ENCODE measurements around the gene TAL2. TPM values are rescaled to one million over a fixed set of nuclear protein-coding genes. Genes with fewer than 3 reads are reported as not detected.

Gene TAL2
- total RNA-seq, 1 experiment from 2014 or later, result 0.50 TPM

DNA sequence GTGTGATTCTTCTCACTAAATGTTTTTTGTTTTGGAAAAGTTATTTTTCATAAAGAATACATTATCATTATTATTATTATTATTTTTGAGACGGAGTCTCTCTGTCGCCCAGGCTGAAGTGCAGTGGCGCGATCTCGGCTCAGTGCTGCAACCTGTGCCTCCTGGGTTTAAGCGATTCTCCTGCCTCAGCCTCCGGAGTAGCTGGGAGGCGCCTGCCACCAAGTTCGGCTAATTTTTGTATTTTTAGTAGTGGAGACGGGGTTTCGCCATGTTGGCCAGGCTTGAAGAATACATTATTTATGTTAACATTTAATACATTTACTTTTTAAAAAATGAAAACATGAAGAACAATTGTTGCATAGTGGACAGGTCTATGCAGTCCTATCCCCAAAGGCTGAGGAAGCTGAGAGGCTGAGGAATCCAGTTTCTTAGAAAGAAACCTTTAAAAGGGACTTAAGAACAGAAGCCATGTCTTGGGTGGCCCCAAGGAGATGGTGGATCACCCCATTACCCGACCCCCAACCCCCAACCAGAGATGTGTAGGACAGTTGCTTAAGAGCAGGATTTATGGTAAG is 34.0 kb downstream of the TAL2 start:
- H3K4ac ChIP-seq (ENCODE audit: low read depth, low read length), result no peak overlapping the region
- Mint-ChIP-seq H3K27me3 (ENCODE audit: low read depth) (peaks cover 51% of the 10 kb centered on the region), H3K4me1 (peaks cover 16 to 17% of the 10 kb centered on the region in 2 experiments), H3K4me3 (no peak overlapping the region), H3K9me3 (no peaks in the 10 kb centered on the region), H3K27ac (no peak overlapping the region), H3K36me3 (ENCODE audit: insufficient read depth in 1 of 3, low read depth in 3 of 3) (no peaks in the 10 kb centered on the region)
- H2AK5ac ChIP-seq (ENCODE audit: insufficient read length, low read length), result no peak overlapping the region
- H3K23me2 ChIP-seq (ENCODE audit: insufficient read length, low read depth, low read length, poor library complexity, severe bottlenecking), result peaks cover 11% of the 10 kb centered on the region
- no peak overlapping the region for H3K4me2 ChIP-seq (ENCODE audit: insufficient read depth, insufficient read length, low read length)
- H3K27ac ChIP-seq (ENCODE audit: insufficient read length, low read depth, low read length), result no peak overlapping the region
- DNase-seq, result no peak
- no peaks in the 10 kb centered on the region for H3K4me1 ChIP-seq (ENCODE audit: insufficient read depth, low read length)
- H2BK20ac ChIP-seq (ENCODE audit: low read depth, low read length, poor library complexity, severe bottlenecking), result no peak overlapping the region
- H2BK120ac ChIP-seq (ENCODE audit: low read depth, low read length, poor library complexity, severe bottlenecking), result no peak overlapping the region
- no peak overlapping the region for H4K8ac ChIP-seq (replicated peaks; ENCODE audit: insufficient read length, low read depth, low read length)
- H3K79me1 ChIP-seq (ENCODE audit: insufficient read depth, low read depth, low read length, poor library complexity, severe bottlenecking), result no peaks in the 10 kb centered on the region
- no peaks in the 10 kb centered on the region for H4K20me1 ChIP-seq (ENCODE audit: control insufficient read depth, insufficient read depth, insufficient read length)
- no peaks in the 10 kb centered on the region for H3K79me2 ChIP-seq (ENCODE audit: insufficient read depth, low read length)
- no peaks in the 10 kb centered on the region for H3K9me3 ChIP-seq (ENCODE audit: control insufficient read depth, low read depth, low read length)
- WGBS (ENCODE audit: extremely low coverage, insufficient read length, low lambda C conversion rate), result no CpG with 5 or more reads among the region's 12 CpGs
- no peak overlapping the region for H4K5ac ChIP-seq (ENCODE audit: insufficient read length, low read depth, low read length)
- H2BK15ac ChIP-seq (ENCODE audit: low read depth, low read length), result no peak overlapping the region
- peaks cover 15% of the 10 kb centered on the region; the same call in 1 of the 2 replicates for H3K27me3 ChIP-seq (ENCODE audit: insufficient read depth, low read length)
- H3K9ac ChIP-seq (ENCODE audit: extremely low read depth, insufficient read length, low read length), result no peak overlapping the region
- H2AFZ ChIP-seq (ENCODE audit: low read length), result no peak overlapping the region
- H4K91ac ChIP-seq (ENCODE audit: insufficient read length, low read depth, low read length), result no peak overlapping the region
- no peak overlapping the region for H3K18ac ChIP-seq (ENCODE audit: insufficient read length, low read depth, low read length)
- H3K23ac ChIP-seq (ENCODE audit: insufficient read length, low read depth, low read length), result no peak overlapping the region
- no peak overlapping the region for H3T11ph ChIP-seq (ENCODE audit: low read length)
- no peak overlapping the region for H2BK12ac ChIP-seq (ENCODE audit: insufficient read length, low read depth, low read length)
- TF ChIP-seq, protein P1, sequence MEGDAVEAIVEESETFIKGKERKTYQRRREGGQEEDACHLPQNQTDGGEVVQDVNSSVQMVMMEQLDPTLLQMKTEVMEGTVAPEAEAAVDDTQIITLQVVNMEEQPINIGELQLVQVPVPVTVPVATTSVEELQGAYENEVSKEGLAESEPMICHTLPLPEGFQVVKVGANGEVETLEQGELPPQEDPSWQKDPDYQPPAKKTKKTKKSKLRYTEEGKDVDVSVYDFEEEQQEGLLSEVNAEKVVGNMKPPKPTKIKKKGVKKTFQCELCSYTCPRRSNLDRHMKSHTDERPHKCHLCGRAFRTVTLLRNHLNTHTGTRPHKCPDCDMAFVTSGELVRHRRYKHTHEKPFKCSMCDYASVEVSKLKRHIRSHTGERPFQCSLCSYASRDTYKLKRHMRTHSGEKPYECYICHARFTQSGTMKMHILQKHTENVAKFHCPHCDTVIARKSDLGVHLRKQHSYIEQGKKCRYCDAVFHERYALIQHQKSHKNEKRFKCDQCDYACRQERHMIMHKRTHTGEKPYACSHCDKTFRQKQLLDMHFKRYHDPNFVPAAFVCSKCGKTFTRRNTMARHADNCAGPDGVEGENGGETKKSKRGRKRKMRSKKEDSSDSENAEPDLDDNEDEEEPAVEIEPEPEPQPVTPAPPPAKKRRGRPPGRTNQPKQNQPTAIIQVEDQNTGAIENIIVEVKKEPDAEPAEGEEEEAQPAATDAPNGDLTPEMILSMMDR (conservative IDR thresholded peaks at IDR 0.05), result no peak
- no peak overlapping the region for H3K56ac ChIP-seq (ENCODE audit: insufficient read length, low read depth, low read length)
- H3K14ac ChIP-seq (ENCODE audit: insufficient read depth, low read length), result no peak overlapping the region
- no peak overlapping the region for H2BK5ac ChIP-seq (ENCODE audit: insufficient read length, low read length)

Measured in H9 (cell line).